Omental fat pad (tissue), 4 donors: Measurements from ENCODE around the gene NDEL1. TPM values are rescaled to one million over a fixed set of nuclear protein-coding genes. Genes with fewer than 3 reads are reported as not detected.

ENCODE experiments used
- ATAC-seq: fragments of 150-250 bp; one replicate; pipeline ENCODE4 v1.9.1; 2016; ENCODE audit warnings: mild to moderate bottlenecking, moderate library complexity; ENCODE audit not compliant: low FRiP score
- DNase-seq: peaks from one replicate; pipeline ENCODE4 v3.0.0-alpha.2; 2019; ENCODE audit warnings: low spot score
- total RNA-seq, 4 donors: library from RNA; depleted of rRNA; stranded (reverse); fragments of >200 nt; gene quantifications; one replicate each; pipeline ENCODE4 v1.1.0, GENCODE V29; 2016
- TF ChIP-seq, protein P1 (sequence below), 3 donors: fragments of 450-650 bp; IDR thresholded peaks; one replicate each; pipeline ENCODE4 v1.5.1; 2016 to 2017; ENCODE audit warnings: antibody characterized with exemption in 3 of 3, mild to moderate bottlenecking in 3 of 3, moderate library complexity in 2 of 3

NDEL1 gene
- total RNA-seq, 4 donors from 2014 or later, result 64.3 to 139 (median 118) TPM

DNA sequence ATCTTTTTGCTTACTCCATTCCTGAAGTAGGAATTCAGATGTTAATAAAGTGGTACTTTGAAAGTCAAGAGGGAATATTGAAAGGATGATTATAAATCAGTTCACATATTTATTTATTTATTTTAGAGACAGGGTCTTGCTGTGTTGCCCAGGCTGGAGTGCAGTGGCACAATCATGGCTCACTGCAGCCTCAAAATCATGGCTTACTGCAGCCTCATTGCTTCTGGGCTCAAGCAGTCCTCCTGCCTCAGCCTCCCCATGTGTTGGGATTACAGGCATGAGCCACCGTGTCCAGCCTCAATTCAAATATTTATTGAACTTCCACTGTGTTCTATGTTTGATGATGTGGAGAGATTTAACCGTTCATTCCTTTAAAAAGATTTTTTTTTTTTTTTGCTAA, 6.6 kb downstream of the NDEL1 start:
- ATAC-seq (no peak), DNase-seq (no peak)
- TF ChIP-seq, protein P1, sequence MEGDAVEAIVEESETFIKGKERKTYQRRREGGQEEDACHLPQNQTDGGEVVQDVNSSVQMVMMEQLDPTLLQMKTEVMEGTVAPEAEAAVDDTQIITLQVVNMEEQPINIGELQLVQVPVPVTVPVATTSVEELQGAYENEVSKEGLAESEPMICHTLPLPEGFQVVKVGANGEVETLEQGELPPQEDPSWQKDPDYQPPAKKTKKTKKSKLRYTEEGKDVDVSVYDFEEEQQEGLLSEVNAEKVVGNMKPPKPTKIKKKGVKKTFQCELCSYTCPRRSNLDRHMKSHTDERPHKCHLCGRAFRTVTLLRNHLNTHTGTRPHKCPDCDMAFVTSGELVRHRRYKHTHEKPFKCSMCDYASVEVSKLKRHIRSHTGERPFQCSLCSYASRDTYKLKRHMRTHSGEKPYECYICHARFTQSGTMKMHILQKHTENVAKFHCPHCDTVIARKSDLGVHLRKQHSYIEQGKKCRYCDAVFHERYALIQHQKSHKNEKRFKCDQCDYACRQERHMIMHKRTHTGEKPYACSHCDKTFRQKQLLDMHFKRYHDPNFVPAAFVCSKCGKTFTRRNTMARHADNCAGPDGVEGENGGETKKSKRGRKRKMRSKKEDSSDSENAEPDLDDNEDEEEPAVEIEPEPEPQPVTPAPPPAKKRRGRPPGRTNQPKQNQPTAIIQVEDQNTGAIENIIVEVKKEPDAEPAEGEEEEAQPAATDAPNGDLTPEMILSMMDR (IDR thresholded peaks at IDR 0.05), result no peak

DNA sequence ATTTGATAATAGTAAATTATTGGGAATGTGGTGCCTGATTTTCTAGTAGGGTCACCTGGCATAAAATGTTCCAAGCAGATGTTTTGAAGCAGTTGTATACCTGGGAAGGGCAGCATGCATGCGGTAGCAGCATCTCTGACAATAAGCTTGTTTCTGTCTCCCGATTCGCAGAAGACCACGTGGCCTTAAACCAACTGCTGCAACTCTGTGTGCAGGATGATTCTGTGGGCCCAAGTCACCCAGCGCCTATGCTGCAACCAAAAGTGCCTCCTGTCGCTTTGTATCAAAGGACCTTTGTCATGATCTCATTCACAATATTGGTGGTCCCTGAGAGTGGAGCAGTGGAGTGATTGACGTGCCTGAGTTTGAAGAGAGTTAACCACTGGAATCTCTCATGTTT, 8.1 kb downstream of the NDEL1 start:
- ATAC-seq (peak; percentile 41), DNase-seq (no peak)
- TF ChIP-seq, protein P1 (IDR thresholded peaks at IDR 0.05), result no peak

DNA sequence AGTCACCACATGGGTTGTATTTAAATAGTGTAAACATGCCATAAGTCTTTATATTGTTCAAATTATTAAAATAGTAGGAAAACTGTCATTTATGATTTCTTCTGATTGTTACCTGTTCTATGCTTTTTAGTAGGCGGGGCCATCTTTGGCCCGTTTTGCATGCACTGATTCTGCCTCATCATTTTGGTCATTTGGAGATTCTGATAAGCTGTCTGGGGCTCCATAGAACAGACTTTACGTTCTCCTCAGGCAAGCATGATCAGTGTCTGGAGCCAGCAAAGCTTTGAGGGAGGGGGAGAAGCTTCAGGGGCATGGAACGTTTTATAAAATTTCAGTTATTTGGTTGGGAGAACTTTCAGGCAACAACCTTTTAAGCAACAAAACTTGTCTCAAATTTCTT, 8.8 kb downstream of the NDEL1 start:
- ATAC-seq (no peak), DNase-seq (no peak)
- TF ChIP-seq, protein P1 (IDR thresholded peaks at IDR 0.05), result no peak

DNA sequence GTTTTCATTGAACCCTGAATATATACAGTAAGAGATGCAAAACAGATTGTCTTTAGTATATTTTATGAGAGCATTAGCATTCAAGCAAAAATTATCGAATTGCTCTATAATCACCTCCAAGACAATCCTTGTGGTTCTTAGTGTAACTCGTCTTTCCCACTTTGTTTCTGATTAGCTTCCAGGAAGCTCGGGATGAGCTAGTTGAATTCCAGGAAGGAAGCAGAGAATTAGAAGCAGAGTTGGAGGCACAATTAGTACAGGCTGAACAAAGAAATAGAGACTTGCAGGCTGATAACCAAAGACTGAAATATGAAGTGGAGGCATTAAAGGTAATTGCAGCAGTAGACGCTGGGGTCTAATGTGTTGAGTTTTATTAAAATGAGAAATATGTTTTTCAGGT, 9.9 kb downstream of the NDEL1 start:
- no peak for ATAC-seq
- DNase-seq, result no peak
- TF ChIP-seq, protein P1 (IDR thresholded peaks at IDR 0.05), result no peak

DNA sequence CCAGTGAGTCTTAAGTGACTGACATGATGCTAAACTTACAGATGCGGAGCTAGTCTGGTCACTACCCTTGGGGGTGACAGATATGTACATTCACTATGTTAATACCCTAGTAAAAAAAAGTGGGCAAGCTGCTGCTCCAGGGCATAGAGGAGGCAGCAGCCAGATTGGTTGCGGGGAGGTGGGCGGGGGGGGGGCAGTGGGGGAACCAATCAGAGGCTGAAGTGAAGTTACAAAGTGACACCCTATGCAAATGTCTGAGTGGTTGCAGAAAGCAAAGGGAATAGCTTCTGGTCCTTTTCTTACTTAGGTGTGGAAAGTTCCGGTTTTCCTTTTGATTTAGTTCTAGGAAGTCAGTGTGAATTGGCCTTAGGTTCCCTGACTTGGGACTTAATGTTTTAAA, 12.1 kb downstream of the NDEL1 start:
- TF ChIP-seq, protein P1 (IDR thresholded peaks at IDR 0.05), result no peak
- no peak for ATAC-seq

DNA sequence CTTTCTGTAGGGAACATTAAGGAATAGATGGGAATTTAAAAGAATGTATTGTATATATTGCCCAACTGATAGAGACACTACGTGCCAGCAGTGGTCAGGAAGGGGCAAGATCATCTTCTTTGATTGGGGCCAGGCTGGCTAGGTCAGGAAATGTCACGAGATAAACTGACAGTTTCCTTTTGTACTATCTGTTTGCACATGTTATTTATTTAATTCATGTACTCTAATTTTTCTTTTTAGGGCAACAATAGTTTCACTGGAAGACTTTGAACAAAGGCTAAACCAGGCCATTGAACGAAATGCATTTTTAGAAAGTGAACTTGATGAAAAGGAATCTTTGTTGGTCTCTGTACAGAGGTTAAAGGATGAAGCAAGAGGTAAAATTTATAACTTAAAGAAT, 12.6 kb downstream of the NDEL1 start:
- ATAC-seq (no peak), DNase-seq (no peak)
- TF ChIP-seq, protein P1 (IDR thresholded peaks at IDR 0.05), result no peak

More for the DNA sequence above, 12.1 kb downstream of the NDEL1 start:
- DNase-seq, result no peak

DNA sequence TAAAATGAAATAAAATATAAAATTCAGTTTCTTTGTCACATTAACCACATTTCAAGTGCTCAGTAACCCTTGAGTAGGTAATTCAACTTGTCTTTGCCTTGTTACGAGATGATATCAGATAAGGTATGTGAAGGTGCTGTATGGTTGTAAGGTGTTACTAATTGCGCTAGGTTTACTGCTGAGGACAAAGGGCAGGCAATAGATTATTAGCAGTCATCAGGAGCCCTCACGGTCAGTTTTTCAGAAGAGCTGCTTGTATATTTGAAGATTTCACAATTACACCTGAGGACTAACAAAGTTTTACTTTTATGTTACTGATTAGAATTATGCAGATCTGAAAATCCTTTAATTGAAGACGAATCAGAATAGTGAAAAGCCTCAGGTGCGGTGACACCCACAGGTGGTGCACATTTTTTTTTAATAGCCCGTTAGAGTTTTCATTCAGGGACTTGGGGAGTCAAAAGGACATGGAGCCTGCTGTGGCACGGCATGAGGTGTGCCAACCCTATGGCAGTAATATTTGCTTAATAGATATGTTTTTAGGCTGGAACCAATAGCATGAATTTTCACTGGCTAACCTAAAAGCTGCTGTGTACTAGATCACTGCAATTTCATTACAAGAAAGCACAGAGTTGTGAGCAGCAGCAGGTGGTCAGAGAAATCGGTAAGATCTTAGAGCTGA, 16.4 kb downstream of the NDEL1 start:
- ATAC-seq (no peak), DNase-seq (no peak)
- TF ChIP-seq, protein P1 (IDR thresholded peaks at IDR 0.05), result no peak
